Limb (tissue), 2 donors: ENCODE results near the gene FSIP1.

ENCODE experiments used
- DNase-seq, 2 donors: peaks; one replicate each; pipeline ENCODE4 v3.0.0-alpha.2; 2016; ENCODE audit errors: extremely low spot score in 2 of 2

The FSIP1 gene

DNA sequence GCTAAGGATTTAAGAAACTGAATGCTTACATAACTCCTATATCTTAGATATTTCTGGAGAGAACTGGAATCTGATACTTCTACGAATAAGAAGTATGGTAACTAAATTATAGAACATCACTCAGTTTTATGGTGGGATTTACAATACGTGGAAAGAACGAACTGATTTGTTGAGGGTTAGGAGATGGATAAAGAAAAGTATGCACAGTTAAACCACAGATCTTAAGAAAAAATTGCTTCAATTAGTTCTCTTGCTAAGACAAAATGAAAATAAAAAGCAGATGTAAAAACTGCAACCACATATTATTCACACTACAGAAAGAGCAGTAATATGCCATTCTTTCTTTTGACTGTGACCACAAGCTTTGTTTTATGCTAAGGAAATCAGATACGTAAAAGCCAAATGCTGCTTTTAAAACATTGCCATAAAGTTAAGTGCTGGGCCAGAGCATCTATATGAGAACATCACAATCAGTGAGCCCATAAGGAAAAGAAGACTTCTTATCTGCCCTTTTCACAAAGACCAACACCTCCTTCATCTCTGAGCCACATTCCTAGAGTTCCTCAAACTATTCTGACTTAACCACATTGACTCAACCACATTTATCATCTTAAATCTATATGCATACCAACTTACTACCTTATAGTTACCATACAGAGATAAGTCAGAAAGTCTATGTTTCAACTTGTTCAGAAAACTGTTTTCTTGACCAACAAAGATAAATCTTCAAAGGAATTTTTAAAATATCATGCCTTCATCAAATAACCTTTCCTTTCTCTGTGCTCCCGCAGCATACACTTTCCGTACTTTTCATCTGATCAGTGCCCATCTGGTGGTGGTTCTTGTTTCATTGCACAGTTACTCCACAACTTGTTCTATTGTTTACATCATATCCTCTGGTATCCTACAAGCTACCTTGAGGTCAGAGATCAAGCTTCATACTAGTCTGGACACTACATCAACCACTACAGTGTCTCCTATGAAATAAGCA lies 61.7 kb downstream of the FSIP1 start:
- peak in 1 of 2 donors; percentile 62 for DNase-seq

DNA sequence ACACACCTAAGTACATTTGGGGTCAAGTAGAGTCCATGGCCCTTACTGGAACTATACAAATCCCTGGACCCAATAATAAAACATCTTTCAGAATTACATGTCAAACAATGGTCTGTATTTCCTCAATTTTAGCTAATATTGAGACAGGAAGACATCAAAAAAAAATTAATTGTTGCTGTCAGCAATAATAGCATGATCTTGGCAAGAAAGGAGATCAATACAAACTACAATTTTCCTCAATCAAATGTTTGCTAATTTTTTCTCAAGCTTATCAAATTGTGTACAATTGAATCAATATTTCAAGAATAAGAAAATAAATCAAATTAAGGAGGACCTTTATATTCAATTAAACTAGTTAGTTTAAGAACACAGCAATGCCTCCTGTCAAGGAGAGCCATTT lies 62.6 kb downstream of the FSIP1 start:
- DNase-seq: no peak

DNA sequence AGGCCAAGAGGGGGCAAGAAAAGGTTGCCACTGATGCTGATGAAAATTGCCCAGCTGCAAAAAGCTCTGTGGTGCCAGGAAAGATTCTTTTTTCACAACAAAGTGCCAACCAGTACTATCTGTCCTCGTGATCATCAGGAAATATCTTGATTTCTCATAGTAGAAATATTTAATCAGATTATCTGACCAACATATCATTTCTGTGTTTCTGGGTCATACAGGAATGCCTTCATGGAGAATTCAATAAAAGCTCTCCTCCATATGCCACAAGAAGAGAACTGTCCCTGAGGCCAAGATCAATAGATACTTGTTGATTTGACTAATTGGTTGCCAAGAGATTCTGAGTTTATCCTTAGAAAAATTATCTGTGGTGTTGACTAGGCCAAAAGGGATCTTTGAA lies 63.5 kb downstream of the FSIP1 start:
- DNase-seq: no peak

DNA sequence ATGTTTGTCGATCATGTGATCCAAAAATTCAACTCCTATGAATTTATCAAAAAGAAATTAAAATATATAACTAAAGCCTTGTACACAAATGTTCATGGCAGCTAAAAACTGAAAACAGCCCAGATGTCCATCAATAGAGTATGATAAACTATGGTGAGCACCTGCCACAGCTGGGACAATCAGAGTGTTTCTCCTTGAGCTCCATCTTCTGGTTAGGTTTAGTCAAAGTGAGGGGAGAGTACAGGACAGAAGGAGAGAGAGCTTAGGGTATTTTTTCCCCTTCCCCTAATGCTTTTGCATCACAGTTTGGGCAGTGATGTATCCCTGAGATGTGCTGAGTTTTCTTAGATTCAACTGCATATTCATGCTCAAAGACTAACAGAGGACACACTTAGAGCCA lies 65.5 kb downstream of the FSIP1 start:
- no peak for DNase-seq

DNA sequence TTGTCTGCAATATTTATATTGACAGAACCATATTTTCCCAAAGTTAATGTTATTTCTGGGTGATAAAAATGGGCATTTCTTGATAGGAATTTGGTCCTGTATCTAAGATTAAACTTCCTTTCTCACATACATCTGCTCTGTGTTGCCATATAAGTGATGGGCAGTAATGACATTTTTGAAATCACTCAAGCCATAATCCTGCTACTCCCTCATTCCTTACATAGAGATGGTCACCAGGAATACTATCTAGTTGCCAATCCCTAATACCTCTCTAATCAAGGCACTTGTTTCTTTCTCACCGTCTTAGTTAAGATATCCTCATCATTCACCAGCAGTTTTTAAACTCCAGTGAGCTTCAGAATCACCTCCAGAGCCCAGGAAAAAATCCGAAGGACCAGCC lies 68.4 kb downstream of the FSIP1 start:
- no peak for DNase-seq

DNA sequence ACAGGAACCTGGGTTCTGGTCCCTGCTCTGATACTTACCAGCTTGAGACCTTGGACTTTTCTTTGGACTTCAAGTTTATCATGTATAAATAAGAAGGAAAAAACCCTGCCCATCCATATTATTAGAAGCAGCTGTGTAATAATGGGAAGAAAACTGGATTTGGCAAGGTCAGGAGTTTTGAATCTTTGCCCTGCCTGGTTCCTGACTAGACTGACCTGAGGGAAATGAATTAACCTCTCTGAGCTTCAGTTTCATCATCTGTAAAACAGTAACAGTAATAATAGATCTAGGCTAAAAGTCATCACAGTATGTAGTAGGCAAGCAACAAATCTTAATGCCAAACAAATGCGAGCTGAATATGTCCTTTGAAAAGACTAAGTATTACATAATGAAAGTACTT lies 68.8 kb downstream of the FSIP1 start:
- no peak for DNase-seq

DNA sequence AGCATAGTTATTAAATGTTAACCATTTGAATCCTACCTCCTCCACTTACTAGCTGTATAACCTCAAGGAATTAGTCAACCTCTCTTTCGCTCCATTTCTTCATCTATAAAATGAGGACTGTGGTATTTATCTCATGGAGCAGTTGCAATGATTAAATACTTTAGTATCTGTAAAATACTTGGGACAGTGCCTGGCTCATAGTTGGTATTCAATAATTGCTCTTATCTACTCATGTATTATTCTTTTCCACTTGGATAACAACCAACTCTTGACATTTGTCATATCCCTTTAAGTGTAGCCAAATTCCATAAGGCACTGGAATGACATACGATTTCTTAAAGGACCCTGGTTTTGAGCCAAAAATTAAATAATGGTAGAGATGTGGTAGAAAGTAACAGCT lies 72.0 kb downstream of the FSIP1 start:
- DNase-seq: no peak

DNA sequence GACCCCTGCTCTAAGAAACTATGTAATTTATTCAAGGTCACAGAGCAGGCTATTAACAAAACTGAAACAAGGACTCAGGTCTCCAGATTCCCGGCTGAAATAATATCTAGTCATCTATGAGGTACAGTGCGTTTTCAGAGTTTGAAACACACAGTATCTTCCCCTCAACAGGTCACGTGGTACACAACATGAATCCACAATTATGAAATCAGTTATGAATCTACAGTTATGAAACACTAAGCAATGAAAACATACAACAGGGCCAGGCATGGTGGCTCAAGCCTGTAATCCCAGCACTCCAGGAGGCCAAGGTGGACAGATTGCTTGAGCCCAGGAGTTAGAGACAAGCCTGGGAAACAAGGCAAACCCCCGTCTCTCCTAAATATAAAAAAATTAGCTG lies 72.7 kb downstream of the FSIP1 start:
- no peak for DNase-seq

DNA sequence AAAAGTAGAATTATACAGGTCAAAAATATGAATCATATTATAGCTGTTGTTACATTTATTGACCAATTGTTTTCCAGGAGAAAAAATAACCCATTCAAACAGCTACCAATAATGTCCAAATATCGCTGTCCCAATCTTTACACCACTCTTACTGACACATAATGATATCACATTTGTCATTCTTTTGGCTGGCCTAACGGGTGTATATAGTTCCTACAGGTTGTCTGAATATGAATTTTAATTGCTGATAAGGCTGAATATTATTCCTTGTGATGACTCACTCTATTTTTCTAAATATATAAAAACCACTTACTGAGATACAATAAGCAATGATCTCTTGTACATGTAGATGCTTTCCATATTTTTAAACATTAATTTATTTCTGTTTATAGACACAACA lies 76.4 kb downstream of the FSIP1 start:
- DNase-seq: no peak

DNA sequence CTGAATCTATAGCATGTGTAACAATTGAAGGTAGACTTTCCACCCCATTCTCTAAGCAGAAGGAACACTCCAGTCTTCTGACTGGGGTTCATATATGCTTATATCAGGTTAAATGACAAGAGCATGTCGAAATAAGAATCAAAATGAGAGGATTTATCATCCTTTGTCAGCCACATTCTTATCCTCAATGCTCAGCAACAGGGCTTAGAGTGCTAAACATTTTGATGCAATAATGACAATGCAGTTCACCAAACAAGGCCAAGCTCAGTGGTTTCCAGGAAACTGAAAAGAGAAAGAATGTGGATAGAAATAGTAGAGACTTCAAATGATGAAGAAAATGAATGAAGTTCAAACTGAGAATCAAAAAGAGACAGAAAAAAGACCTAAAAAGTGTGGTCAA lies 78.0 kb downstream of the FSIP1 start:
- DNase-seq: no peak

DNA sequence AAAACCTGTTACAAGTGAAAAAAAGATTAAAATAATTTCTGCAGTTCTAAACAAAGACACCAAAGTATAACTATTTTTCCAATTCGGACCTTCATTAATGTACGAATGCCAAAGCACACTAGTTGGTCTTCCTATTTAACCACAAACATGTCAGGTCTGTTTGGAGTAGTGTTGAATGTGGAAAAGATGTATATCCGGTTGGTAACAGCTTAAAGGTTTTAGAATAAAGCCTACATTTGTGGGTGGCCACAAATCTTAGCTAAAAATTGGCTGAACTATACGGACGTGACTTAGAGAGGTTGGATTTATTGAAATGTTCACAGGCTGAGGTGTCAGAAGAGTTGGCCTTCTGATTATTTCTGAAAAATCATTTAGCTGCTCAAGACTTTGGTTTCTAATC lies 78.4 kb downstream of the FSIP1 start:
- no peak for DNase-seq

DNA sequence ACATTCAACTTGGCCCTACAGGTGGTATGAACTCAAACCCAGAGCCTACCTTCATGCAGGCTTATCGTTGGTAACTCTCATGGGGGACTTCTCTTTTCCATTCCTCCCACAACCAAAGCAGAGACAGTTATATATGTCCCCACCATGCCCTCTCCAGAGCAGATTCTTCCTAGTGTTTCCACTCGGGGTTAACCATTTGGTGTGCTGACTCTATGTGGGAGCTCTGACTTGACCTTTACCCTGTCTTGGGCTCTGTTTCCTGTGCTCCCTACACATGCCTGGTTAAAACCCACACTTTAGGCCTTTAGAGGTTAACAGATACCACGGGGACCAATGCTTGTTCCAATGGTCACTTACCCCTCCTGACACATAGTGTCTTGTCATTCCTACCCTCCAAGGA lies 80.7 kb downstream of the FSIP1 start:
- no peak for DNase-seq

DNA sequence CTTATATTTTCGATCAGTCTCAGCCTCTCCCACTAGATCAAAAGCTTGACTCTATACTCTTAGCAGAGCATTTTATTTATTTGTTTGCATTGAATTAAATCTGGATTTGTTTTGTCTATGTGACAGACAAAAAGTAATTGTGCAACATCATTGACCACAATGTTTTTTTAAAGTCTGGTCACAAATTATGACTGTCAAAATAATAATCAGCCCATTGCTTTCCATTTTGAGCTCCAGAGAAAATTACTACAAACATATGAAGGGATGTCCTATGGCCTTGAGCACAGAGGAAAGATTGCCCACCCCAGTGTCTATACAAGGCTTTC lies 82.3 kb downstream of the FSIP1 start:
- DNase-seq: no peak

DNA sequence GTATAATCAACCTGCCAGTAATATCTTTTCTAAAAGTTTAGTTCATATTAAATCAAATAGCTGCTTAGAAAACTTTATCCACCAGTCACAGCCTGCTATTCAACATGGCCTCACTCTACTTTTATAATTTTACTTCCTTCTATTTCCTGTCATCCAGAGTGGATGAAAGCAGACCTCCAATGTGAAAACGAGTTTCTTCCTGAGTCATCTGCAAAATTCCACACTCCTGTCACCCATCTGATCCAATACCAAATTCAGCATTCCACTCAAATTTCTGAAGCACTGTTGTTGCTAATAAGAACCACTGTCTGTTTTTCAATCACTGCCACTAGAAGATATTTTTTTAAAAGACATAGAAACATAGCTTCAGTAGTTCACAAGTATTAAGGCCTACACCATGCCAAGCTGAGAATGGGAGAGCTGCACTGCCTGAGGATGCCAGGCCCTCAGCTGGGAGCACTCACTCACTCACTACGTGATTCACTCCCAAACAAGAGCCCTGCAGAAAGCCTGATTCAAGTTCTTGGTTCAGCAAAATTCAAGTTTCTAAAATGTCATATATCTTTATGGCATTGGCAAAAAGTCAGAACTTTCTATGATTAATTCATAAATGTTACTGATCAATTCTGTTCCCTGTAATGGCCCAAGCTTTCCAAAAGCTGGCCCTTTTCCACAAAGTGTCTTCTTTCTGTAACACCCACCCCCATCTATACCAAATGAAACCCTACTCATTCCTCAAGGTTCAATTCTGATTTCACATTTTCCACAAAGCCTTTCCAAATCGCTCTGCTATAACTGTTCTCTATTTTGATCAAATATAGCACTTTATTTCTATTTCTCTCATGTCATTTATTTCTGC lies 82.9 kb downstream of the FSIP1 start:
- DNase-seq: peak in 1 of 2 donors; percentile 53

DNA sequence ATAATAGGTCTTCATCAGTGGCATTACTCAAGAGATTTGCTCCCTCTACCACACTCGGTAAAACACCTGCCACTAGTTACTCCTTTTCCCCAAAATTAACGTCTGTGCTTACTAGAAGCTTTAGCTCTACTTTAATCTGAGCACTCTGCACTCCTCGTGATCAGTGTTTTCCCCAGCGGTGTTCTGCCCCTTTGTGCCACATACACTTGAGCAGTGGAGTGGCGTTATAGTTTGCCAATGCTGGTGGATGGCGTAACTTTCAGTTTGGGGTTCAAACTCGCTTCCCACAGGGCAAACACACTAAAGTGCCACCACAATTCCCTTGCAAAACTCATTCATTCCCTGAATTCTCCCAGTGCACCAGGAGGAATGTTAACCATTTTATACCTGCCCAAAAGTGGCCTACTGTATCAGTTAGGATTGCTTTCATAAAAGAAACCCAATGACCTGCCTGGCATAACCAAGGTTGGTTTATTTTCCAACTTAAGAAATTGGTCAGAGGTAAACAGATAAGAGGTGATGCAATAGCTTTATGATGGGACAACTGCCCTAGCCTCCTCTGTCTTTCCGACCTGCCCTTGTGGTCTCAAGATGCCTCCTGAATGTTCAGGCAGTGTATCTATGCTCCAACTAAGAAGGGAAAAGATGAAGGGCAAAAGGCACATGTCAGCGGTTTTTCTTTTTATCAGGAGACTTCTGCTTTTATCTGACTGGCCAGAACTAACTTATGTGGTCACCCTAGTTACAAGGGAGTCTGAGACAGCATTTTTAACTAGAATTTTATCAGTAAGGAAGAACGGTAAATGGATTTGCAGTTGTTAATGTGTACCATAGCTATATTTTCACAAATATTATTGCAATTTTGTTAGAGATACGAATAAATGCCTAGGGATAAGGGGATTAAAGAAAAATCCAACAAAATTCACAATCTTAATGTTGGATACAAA lies 83.9 kb downstream of the FSIP1 start:
- DNase-seq: no peak

DNA sequence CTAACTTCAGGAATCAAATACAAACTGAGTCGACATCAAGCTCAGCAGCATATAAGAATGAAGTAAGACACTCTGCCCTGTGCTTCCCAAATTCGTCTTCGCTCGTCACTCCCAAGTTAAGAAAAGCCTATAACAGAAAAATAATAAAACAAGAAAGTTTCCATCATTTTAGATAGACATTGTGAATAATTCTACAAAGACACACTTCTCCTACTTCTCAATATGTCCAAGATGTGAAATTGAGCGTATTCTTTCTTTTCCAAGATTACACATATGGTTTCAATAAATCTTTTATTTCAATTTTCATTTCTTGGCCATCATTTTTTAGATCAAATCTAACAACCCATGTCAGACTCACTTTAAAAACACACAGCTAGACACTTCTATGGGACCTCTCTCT lies 85.1 kb downstream of the FSIP1 start:
- no peak for DNase-seq

DNA sequence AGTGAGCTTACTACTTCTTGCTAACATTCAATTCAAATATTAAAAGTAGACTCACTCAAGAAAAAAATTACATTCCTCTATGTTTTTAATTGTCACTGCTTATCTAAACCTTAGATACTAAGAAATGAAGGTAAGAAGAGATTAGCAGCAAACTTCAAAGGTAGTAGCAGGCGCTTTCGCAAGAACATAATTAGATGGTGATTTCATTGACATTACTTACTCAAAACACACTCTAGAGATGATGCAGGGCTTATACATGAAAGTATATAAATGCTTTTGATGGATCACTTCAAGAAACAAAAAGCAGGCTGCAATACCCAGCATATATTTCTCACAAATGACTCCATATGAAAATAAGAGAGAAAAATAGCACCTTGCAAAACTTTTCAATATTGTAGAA lies 86.8 kb downstream of the FSIP1 start:
- no peak for DNase-seq

DNA sequence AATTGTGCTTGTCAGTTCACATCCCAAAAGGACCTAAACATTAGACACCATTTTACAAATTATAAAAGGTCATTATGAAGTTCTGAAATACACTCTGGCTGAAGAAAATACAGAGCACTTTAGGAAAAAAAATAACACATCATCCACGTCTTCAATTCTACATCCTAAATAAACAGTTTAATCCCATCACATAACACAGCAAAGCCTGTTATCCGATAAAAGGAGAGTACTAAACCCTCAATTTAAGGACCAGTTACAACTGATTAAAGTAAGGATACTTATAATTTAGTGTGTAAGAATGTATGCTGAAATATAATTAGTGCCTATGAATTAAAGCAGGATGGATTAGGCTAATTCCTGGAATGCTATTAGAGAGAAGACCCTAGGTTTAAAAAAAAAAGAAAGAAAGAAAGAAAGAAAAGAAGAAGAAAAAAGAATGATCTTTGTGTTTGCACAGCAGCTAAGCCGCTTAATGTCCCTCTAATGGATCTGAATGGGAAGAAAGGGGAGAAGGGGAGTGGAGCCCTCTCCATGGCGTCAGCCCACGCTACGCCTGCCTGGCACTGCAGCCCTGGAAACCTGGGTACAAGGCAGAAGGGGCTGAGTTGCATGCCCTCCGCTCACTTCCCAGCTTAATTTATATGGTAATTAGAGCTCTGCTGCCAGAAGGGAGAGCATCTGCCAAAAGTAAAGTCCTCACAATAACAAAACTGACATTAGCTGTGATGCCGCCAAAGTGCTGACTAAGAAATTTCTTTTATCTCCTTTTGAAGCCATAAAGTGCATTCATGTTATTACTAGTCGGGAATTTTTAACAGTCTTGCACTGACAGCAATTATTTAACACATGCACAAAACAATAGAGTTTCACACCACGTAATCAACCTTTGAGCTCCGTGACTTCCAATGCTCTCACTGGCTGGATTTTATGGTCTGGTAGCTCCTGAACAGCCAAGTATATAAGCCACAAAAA lies 90.0 kb downstream of the FSIP1 start:
- peak in 1 of 2 donors; percentile 55 for DNase-seq

DNA sequence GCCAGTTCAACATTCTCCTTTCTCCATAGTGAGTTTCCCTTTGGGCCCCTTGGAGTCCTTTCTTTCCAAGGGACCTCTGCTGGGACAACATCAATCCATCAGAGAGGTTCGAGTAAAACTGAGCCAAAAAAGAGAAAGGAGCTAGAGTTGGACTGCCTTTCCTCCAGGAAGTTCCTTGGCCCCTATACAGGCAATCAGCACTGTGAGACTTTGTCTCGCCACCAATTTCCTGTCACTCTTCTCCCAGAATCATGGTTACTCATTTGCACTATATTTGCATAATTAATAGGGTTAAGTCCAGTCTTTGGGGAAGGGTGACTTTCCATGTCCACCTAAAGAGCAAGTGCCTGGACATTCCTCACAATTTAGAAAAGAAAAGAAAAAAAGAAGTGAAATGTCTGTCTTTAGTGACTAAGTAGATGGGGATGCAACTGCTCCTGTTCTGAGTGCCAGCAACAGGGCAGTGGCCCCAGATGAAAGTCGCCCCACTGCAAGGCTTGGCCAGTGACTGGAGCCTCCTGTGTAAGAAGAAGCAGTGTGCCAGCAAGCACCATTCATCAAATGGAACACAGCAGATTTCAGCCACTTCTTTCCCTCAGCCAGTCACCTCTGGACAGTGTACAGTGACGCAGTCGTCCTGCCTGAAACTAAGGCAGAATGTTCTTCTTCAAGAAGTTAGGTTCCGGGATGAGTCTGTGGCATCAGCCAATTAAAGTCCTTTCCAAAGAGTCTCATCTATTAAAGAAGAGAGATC lies 91.6 kb downstream of the FSIP1 start:
- DNase-seq: no peak

DNA sequence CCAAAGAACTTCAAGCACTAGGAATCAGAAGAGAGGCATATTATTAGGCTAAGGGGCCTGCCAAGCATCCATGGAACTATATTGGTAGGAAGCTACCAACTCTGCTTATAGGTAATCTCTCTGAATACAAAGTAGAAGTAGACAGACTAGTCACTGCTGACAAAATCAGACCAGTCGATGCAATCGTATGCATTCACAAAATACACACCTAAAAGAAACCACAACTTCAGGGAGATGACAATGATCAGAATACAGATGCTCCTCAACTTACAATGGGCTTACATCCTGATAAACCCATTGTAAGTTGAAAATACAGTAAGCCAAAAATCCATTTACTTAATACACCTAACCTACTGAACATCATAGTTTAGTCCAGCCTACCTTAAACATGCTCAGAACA lies 94.7 kb downstream of the FSIP1 start:
- no peak for DNase-seq
